HG03378 (cell line): Measurements from ENCODE around the gene SLC39A11.
"Not testable (repeated sequence)": the region's sequence is repeated elsewhere in the genome, so short reads cannot be mapped to it uniquely, and the experiment has no call there.

Experiments
- ATAC-seq: cut with Tn5 transposase; IDR thresholded peaks from one replicate; pipeline ENCODE4 v1.9.1; 2021; ENCODE audit warnings: mild to moderate bottlenecking, moderate library complexity; ENCODE audit not compliant: unreplicated experiment

Gene SLC39A11

GRCh38 chr17:73072219-73072962 is 20.1 kb downstream of the SLC39A11 start:
- ATAC-seq = no peak

GRCh38 chr17:73071066-73071999 is 21.2 kb downstream of the SLC39A11 start:
- ATAC-seq = no peak

- ATAC-seq = no peak
Observed at GRCh38 chr17:73069841-73070240, 22.6 kb downstream of the SLC39A11 start.

GRCh38 chr17:73069164-73069770 is 23.2 kb downstream of the SLC39A11 start:
- no peak for ATAC-seq

- no peak for ATAC-seq
Observed at GRCh38 chr17:73068322-73069153, 23.9 kb downstream of the SLC39A11 start.

- ATAC-seq = not testable (repeated sequence)
Observed at GRCh38 chr17:73067699-73068098, 24.8 kb downstream of the SLC39A11 start.

GRCh38 chr17:73067075-73067474 is 25.4 kb downstream of the SLC39A11 start:
- ATAC-seq = no peak

GRCh38 chr17:73066148-73066884 is 26.2 kb downstream of the SLC39A11 start:
- ATAC-seq = no peak

GRCh38 chr17:73065376-73065775 is 27.1 kb downstream of the SLC39A11 start:
- no peak for ATAC-seq

GRCh38 chr17:73064084-73064938 is 28.2 kb downstream of the SLC39A11 start:
- ATAC-seq = no peak

- ATAC-seq = no peak
Observed at GRCh38 chr17:73062726-73063125, 29.8 kb downstream of the SLC39A11 start.

GRCh38 chr17:73061161-73061560 is 31.3 kb downstream of the SLC39A11 start:
- ATAC-seq = no peak

- ATAC-seq = no peak
Observed at GRCh38 chr17:73060721-73061120, 31.8 kb downstream of the SLC39A11 start.

- ATAC-seq = not testable (repeated sequence)
Observed at GRCh38 chr17:73059713-73060112, 32.8 kb downstream of the SLC39A11 start.

GRCh38 chr17:73058022-73058421 is 34.5 kb downstream of the SLC39A11 start:
- ATAC-seq = no peak

GRCh38 chr17:73057196-73057595 is 35.3 kb downstream of the SLC39A11 start:
- ATAC-seq = no peak

- no peak for ATAC-seq
Observed at GRCh38 chr17:73052923-73053322, 39.6 kb downstream of the SLC39A11 start.

- no peak for ATAC-seq
Observed at GRCh38 chr17:73050797-73051196, 41.7 kb downstream of the SLC39A11 start.

GRCh38 chr17:73048170-73048569 is 44.3 kb downstream of the SLC39A11 start:
- no peak for ATAC-seq
